ENCODE measurements around the gene PRR23A. TPM values are rescaled to one million over a fixed set of nuclear protein-coding genes. Genes with fewer than 3 reads are reported as not detected.

PRR23A gene
- total RNA-seq, 2 experiments from 2014 or later = not detected

GRCh38 chr3:138962854-138963560 lies 43.1 kb downstream of the PRR23A start:
- Mint-ChIP-seq H3K27me3 (ENCODE audit: low read depth) (peaks cover 56% of the 10 kb centered on the region), H3K4me3 (no peak overlapping the region), H3K27ac (no peak overlapping the region), H3K4me1 (ENCODE audit: low read depth) (peaks cover 12% of the 10 kb centered on the region), H3K9me3 (peaks cover 10% of the 10 kb centered on the region), H3K36me3 (ENCODE audit: low read depth) (no peaks in the 10 kb centered on the region)
- intact Hi-C loops (cut with micrococcal nuclease) = no loop called here
- DNase-seq = no peak
- CTCF ChIA-PET = no interaction called here

GRCh38 chr3:138960417-138960852 lies 45.6 kb downstream of the PRR23A start:
- Mint-ChIP-seq H3K27ac (no peak overlapping the region), H3K27me3 (ENCODE audit: low read depth) (peaks cover 43% of the 10 kb centered on the region), H3K4me1 (ENCODE audit: low read depth) (peaks cover 12% of the 10 kb centered on the region), H3K36me3 (ENCODE audit: low read depth) (no peaks in the 10 kb centered on the region), H3K4me3 (no peak overlapping the region), H3K9me3 (peaks cover 5% of the 10 kb centered on the region)
- no peak for DNase-seq
- CTCF ChIA-PET = interaction anchor here (0.6 to 2.3 kb wide), 5 partner anchors 8 to 533 kb away, joined by 3 to 6 read pairs (median 4); no protein-coding TSS in a partner anchor
- intact Hi-C loops (cut with micrococcal nuclease) = loop anchor here (2.0 kb wide), 1 partner anchor 24 kb away; no protein-coding TSS in a partner anchor

Other genes with a start within 250 kb of the PRR23A start
- gene PIK3CB, start 171.3 kb downstream of the PRR23A start, total RNA-seq = 10 to 100 TPM; 19.2 to 20.6 TPM
- not detected for gene FOXL2, start 59.1 kb downstream of the PRR23A start, total RNA-seq
- gene FOXL2NB, start 59.1 kb downstream of the PRR23A start, total RNA-seq = not detected
- gene PRR23B, start 14.7 kb upstream of the PRR23A start, total RNA-seq = not detected
- not detected for gene PRR23C, start 38.6 kb upstream of the PRR23A start, total RNA-seq